Measurements from ENCODE around the gene EIF3B. TPM values are rescaled to one million over a fixed set of nuclear protein-coding genes. Genes with fewer than 3 reads are reported as not detected.
"Not testable (repeated sequence)": the region's sequence is repeated elsewhere in the genome, so short reads cannot be mapped to it uniquely, and the experiment has no call there.

The EIF3B gene
- total RNA-seq, 1 experiment from 2014 or later: 205 TPM

- DNase-seq (ENCODE audit: low read depth): no peak
- in situ Hi-C loops (cut with HindIII; ENCODE audit: low pct_unique_long_range_greater_than_20kb, low sequenced_read_pairs): no loop called here
These were observed 33.4 kb downstream of the EIF3B start for GRCh38 chr7:2387897-2388636.

GRCh38 chr7:2388637-2388954, 34.0 kb downstream of the EIF3B start:
- no peak for DNase-seq (ENCODE audit: low read depth)
- in situ Hi-C loops (cut with HindIII; ENCODE audit: low pct_unique_long_range_greater_than_20kb, low sequenced_read_pairs): no loop called here

DNA sequence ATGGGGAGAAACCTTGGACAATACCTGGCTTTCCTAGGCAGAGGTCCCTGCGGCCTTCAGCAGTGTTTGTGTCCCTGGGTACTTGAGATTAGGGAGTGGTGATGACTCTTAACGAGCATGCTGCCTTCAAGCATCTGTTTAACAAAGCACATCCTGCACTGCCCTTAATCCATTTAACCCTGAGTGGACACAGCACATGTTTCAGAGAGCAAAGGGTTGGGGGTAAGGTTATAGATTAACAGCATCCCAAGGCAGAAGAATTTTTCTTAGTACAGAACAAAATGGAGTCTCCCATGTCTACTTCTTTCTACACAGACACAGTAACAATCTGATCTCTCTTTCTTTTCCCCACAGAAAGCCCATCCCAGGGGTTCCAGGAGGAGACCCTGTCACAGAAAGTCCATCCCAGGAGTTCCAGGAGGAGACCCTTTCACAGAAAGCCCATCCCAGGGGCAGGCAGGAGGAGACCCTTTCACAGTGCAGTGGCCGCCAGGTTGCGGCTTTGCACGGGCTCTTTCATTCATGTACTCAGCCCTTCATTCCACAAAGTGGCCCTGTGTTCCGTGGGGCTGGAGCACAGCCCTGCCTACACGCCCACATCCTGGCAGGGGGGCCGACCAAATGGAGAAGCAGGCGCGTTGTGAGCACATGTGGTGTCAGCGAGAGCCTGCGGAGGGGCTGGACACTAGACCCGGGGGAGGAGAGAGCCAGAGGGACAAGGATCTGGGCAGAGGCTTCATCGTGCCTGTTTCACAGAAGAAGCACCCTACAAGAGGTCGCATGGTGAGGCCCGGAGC, 35.6 kb downstream of the EIF3B start:
- DNase-seq (ENCODE audit: low read depth); in situ Hi-C loops (cut with HindIII; ENCODE audit: low pct_unique_long_range_greater_than_20kb, low sequenced_read_pairs): not testable (repeated sequence)

GRCh38 chr7:2393706-2394105, 39.1 kb downstream of the EIF3B start:
- no peak for DNase-seq (ENCODE audit: low read depth)
- in situ Hi-C loops (cut with HindIII; ENCODE audit: low pct_unique_long_range_greater_than_20kb, low sequenced_read_pairs): no loop called here

DNA sequence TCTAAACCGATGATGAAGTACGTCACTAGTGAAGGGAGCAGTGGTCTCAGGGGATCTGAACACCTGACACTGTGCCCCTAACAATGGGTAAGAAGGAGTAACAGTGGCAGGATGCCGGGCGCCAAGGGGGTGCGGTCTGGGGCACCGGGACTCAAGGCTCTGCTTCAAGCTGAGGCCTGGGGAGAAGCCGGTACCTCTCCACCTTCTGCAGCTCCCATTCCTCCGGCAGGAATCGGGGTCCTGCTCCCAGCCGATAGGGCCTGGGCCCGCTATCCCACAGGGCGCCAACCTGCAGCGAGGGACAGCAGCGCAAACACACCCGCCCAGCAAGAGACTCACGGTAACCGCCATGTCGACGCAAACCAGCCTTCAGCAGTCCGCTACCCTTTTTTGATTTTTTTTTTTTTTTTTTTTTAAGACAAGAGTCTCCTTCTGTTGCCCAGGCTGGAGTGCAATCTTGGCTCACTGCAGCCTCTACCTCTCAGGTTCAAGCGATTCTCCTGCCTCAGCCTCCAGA, 40.0 kb downstream of the EIF3B start:
- in situ Hi-C loops (cut with HindIII; ENCODE audit: low pct_unique_long_range_greater_than_20kb, low sequenced_read_pairs): no loop called here
- no peak for DNase-seq (ENCODE audit: low read depth)

GRCh38 chr7:2398506-2398905, 43.9 kb downstream of the EIF3B start:
- no peak for DNase-seq (ENCODE audit: low read depth)
- in situ Hi-C loops (cut with HindIII; ENCODE audit: low pct_unique_long_range_greater_than_20kb, low sequenced_read_pairs): no loop called here

- DNase-seq (ENCODE audit: low read depth): peak; percentile 95
- in situ Hi-C loops (cut with HindIII; ENCODE audit: low pct_unique_long_range_greater_than_20kb, low sequenced_read_pairs): no loop called here
These were observed 45.4 kb downstream of the EIF3B start for GRCh38 chr7:2399848-2400587.

DNA sequence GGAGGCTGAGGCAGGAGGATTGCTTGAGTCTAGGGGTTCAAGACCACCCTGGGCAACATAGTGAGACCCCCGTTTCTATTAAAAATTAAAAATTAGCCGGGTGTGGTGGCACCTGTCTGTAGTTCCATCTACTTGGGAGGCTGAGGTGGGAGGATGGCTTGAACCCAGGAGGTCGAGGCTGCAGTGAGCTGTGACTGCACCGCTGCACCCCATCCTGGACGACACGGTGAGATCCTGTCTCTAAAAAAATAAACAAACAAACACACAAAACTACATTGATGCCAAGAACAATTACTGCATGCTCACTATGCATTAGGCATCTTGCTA, 48.0 kb downstream of the EIF3B start:
- in situ Hi-C loops (cut with HindIII; ENCODE audit: low pct_unique_long_range_greater_than_20kb, low sequenced_read_pairs): no loop called here
- DNase-seq (ENCODE audit: low read depth): no peak

DNA sequence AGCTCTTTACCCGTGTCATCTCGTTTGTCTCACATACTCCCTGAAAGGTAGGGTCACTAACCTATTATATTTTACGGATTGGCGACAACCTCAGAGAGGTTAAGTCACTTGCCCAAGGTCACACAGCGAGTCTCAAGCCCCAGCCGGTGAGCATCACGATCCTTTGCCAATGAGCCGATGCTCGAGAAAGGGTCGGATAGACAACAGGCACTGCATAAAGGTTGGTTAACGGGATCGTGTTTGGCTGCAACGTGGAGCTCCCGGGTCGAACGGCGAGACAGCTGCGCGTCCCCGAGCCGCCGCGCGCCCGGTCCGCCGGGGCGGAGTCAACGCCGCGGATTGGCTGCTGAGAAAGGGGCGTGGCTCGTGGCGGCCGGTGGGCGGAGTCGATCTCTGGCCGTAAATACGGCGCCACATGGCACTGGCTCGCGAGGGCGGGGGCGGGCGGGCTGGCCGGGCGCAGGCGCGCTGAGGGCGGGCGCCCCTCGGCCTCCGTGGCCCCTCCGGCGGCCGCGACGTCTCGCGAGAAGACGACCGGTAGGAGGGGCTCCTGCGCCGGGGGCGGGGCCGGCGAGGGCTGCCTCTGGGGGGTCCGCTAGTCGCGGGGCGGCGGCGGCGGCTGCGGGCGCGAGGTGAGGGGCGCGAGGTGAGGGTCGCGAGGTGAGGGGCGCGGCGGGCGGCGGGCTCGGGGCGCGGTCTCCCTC, 48.5 kb downstream of the EIF3B start, which contains the start of gene CHST12:
TSS of gene CHST12 (plus strand) at position 598 of the 704 bp plus-strand sequence. CDS start 29,029 bp downstream, outside the sequence.
- in situ Hi-C loops (cut with HindIII; ENCODE audit: low pct_unique_long_range_greater_than_20kb, low sequenced_read_pairs): no loop called here
- DNase-seq (ENCODE audit: low read depth): peak; percentile 87

GRCh38 chr7:2403718-2404648, 49.4 kb downstream of the EIF3B start:
- peak; percentile 20 for DNase-seq (ENCODE audit: low read depth)
- in situ Hi-C loops (cut with HindIII; ENCODE audit: low pct_unique_long_range_greater_than_20kb, low sequenced_read_pairs): no loop called here

DNA sequence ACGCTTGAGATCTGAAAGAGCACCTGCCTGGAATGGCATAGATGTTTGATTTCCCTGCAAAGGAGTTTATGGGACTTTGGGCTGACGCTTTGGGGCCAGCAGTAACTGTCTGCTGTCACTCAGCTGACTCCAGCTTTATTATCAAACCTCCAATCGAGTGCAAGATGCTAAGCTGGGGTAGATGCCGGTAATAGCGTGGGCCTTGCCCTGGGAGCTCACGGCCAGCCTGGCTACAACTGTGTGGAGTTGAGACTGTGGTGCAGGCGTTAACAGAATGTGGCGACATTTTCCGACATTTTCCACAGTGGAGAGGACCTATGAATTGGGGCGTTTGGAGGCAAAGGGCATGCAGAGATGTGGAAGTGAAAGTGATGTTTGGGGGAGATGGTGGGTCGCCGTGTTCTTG, 50.1 kb downstream of the EIF3B start:
- DNase-seq (ENCODE audit: low read depth): no peak
- in situ Hi-C loops (cut with HindIII; ENCODE audit: low pct_unique_long_range_greater_than_20kb, low sequenced_read_pairs): no loop called here

- DNase-seq (ENCODE audit: low read depth): no peak
- in situ Hi-C loops (cut with HindIII; ENCODE audit: low pct_unique_long_range_greater_than_20kb, low sequenced_read_pairs): no loop called here
These were observed 50.6 kb downstream of the EIF3B start for GRCh38 chr7:2405201-2405600.

- no peak for DNase-seq (ENCODE audit: low read depth)
- in situ Hi-C loops (cut with HindIII; ENCODE audit: low pct_unique_long_range_greater_than_20kb, low sequenced_read_pairs): no loop called here
These were observed 51.1 kb downstream of the EIF3B start for GRCh38 chr7:2405601-2406345.

GRCh38 chr7:2409745-2410414, 55.3 kb downstream of the EIF3B start:
- DNase-seq (ENCODE audit: low read depth): peak; percentile 15
- in situ Hi-C loops (cut with HindIII; ENCODE audit: low pct_unique_long_range_greater_than_20kb, low sequenced_read_pairs): no loop called here

DNA sequence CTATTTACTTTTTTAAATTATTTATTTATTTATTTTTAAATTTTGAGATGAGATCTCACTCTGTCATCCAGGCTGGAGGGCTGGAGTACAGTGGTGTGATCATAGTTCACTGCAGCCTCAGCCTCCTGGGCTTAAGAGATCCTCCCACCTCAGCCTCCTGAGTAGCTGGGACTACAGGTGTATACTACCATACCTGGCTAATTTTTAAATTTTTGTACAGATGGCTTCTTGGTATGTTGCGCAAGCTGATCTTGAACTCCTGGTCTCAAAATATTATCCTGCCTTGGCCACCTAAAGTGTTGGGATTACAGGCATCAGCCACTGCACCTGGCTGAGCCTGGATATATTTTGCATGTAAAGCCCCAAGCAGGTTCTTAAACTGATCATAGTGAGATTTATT, 56.4 kb downstream of the EIF3B start:
- in situ Hi-C loops (cut with HindIII; ENCODE audit: low pct_unique_long_range_greater_than_20kb, low sequenced_read_pairs): no loop called here
- no peak for DNase-seq (ENCODE audit: low read depth)

DNA sequence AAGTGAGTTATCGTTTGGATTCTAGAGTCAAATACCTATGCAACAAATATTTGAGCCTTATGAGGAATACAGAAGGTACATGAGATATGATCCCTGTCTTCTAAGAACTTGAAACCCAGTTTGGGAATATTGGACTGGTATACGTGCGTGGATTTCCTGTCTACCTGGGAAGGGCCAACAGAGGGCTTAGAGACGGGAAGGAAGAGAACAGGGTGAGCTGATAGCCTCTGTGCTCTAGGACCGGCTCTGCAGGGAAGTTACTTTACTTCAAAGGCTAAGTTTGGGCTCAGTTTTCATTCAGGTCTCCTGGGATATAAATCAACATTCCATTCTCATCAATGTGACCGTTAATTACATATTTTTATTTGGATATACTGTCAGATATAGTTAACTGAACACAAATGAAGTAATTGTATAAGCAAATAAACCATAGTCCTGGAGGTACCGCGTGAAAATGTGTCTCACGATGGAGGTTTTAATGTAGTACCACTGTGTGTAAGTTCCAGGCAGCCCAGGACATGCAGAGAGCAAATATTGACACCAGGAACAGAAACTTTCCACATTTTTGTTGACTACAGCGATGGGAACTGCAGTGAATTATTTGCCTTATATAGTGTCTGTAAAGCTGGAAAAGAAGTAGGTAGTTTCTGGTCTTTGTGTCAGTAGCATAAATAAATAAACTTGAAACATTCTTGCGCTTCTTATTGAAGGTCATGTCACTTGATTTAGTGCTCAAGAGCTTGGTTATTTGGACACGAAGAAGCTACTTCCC, 57.4 kb downstream of the EIF3B start:
- in situ Hi-C loops (cut with HindIII; ENCODE audit: low pct_unique_long_range_greater_than_20kb, low sequenced_read_pairs): no loop called here
- no peak for DNase-seq (ENCODE audit: low read depth)

Measured in Caki2 (cell line).